IMR-90 (cell line): ENCODE results near the gene CYP27C1. TPM values are rescaled to one million over a fixed set of nuclear protein-coding genes. Genes with fewer than 3 reads are reported as not detected.

ENCODE experiments used
- ATAC-seq: fragments of 200-7000 bp; cut with Tn5 transposase; 2 replicates; pipeline ENCODE4 v1.9.1; 2020; ENCODE audit warnings: low read depth, mild to moderate bottlenecking, moderate library complexity
- BruUV-seq: library from RNA; stranded (reverse); fragments of 400-500 nt; replicated peaks from 2 replicates; lab custom pipeline; 2021; lab: Mats Ljungman, UMichigan
- CTCF ChIA-PET: fragments of 300-600 bp; formaldehyde crosslinking; extraction: SDS; loops from one replicate; lab custom pipeline; 2021; ENCODE audit warnings: antibody characterized with exemption; lab: Yijun Ruan, JAX
- POLR2A ChIA-PET: fragments of 300-600 bp; sonication (Branson Sonifier 250); formaldehyde crosslinking; loops from one replicate; lab custom pipeline; 2022; ENCODE audit warnings: antibody characterized with exemption; ENCODE audit not compliant: unreplicated experiment; lab: Charles Lee
- DNase-seq: peaks from one replicate; pipeline ENCODE4 v3.0.0; 2013
- H2AFZ ChIP-seq: replicated peaks from 2 replicates; pipeline ENCODE3; 2013; ENCODE audit warnings: low read length, mild to moderate bottlenecking; ENCODE audit not compliant: poor library complexity
- H2AK5ac ChIP-seq: 2 replicates; pipeline ENCODE4 v1.6.1; 2013; ENCODE audit warnings: low read depth, low read length, inconsistent platforms
- H2AK9ac ChIP-seq: replicated peaks from 2 replicates; pipeline ENCODE3; 2013; ENCODE audit warnings: mild to moderate bottlenecking, low read depth, low read length, moderate library complexity; ENCODE audit not compliant: poor library complexity
- H2BK120ac ChIP-seq: 2 replicates; pipeline ENCODE4 v1.6.1; 2013; ENCODE audit warnings: low read depth, low read length, inconsistent platforms
- H2BK15ac ChIP-seq: 3 replicates; pipeline ENCODE4 v1.6.1; 2013; ENCODE audit warnings: low read depth, low read length, inconsistent platforms
- H2BK20ac ChIP-seq: 2 replicates; pipeline ENCODE4 v1.6.1; 2013; ENCODE audit warnings: low read depth, mild to moderate bottlenecking, inconsistent platforms, low read length, moderate library complexity
- H2BK5ac ChIP-seq: 2 replicates; pipeline ENCODE4 v1.6.1; 2013; ENCODE audit warnings: mild to moderate bottlenecking, low read depth, low read length, inconsistent platforms; ENCODE audit not compliant: poor library complexity, severe bottlenecking
- H3K14ac ChIP-seq: replicated peaks from 2 replicates; pipeline ENCODE4 v1.6.1; 2013; ENCODE audit warnings: low read depth, low read length, inconsistent platforms
- H3K18ac ChIP-seq: 2 replicates; pipeline ENCODE4 v1.6.1; 2013; ENCODE audit warnings: low read depth, low read length, control low read depth
- H3K23ac ChIP-seq: 2 replicates; pipeline ENCODE4 v1.6.1; 2013; ENCODE audit warnings: low read depth, low read length, inconsistent platforms
- H3K27ac ChIP-seq: 2 replicates; pipeline ENCODE4 v1.5.1; 2013; ENCODE audit warnings: mild to moderate bottlenecking, control low read depth, low read length; ENCODE audit not compliant: insufficient read depth
- H3K27me3 ChIP-seq: 2 replicates; pipeline ENCODE4 v1.6.1; 2013; ENCODE audit warnings: low read length; ENCODE audit not compliant: control insufficient read depth, insufficient read depth
- H3K36me3 ChIP-seq: 2 replicates; pipeline ENCODE4 v1.6.1; 2013; ENCODE audit warnings: low read length, mixed read lengths; ENCODE audit not compliant: control insufficient read depth, insufficient read depth
- H3K4ac ChIP-seq: 2 replicates; pipeline ENCODE4 v1.6.1; 2013; ENCODE audit warnings: low read depth, low read length, inconsistent platforms
- H3K4me1 ChIP-seq: 2 replicates; pipeline ENCODE4 v1.6.1; 2013; ENCODE audit warnings: low read length, mixed read lengths; ENCODE audit not compliant: control insufficient read depth, insufficient read depth
- H3K4me2 ChIP-seq: 2 replicates; pipeline ENCODE4 v1.6.1; 2013; ENCODE audit warnings: low read depth, mild to moderate bottlenecking, control low read depth, low read length, moderate library complexity
- H3K4me3 ChIP-seq: 2 replicates; pipeline ENCODE4 v1.5.1; 2013; ENCODE audit warnings: low read depth, mild to moderate bottlenecking, control low read depth, low read length, moderate library complexity; ENCODE audit not compliant: insufficient read depth
- H3K56ac ChIP-seq: 2 replicates; pipeline ENCODE4 v1.6.1; 2013; ENCODE audit warnings: low read length, inconsistent platforms; ENCODE audit not compliant: insufficient read depth; ENCODE audit errors: extremely low read depth
- H3K79me1 ChIP-seq, 2 experiments: 2 replicates each; pipeline ENCODE4 v1.6.1; 2013; ENCODE audit warnings: low read length in 2 of 2, inconsistent platforms in 1 of 2, low read depth in 1 of 2
- H3K9ac ChIP-seq: 2 replicates; pipeline ENCODE4 v1.6.1; 2013; ENCODE audit warnings: low read depth, low read length, control low read depth
- H3K9me1 ChIP-seq: 2 replicates; pipeline ENCODE4 v1.6.1; 2013; ENCODE audit warnings: low read length, inconsistent platforms; ENCODE audit not compliant: insufficient read depth
- H3K9me3 ChIP-seq: 2 replicates; pipeline ENCODE4 v1.6.1; 2013; ENCODE audit warnings: low read length; ENCODE audit not compliant: control insufficient read depth, insufficient read depth
- H4K20me1 ChIP-seq: 2 replicates; pipeline ENCODE4 v1.6.1; 2013; ENCODE audit warnings: low read length, inconsistent platforms; ENCODE audit not compliant: insufficient read depth
- H4K5ac ChIP-seq: 2 replicates; pipeline ENCODE4 v1.6.1; 2013; ENCODE audit warnings: mild to moderate bottlenecking, low read depth, low read length, control low read depth
- H4K8ac ChIP-seq, 2 experiments: 2 replicates each; pipeline ENCODE4 v1.6.1; 2013; ENCODE audit warnings: low read depth in 2 of 2, low read length in 2 of 2, control low read depth in 1 of 2, inconsistent platforms in 1 of 2
- H4K91ac ChIP-seq: 2 replicates; pipeline ENCODE4 v1.6.1; 2013; ENCODE audit warnings: low read depth, low read length, inconsistent platforms; ENCODE audit not compliant: insufficient read depth
- BHLHE40 ChIP-seq: fragments of 150-350 bp; IDR thresholded peaks from 2 replicates; pipeline ENCODE4 v1.6.1; 2016; ENCODE audit warnings: mild to moderate bottlenecking, low read depth, low read length
- CEBPB ChIP-seq: IDR thresholded peaks from 2 replicates; pipeline ENCODE4 v1.6.1; 2012; ENCODE audit warnings: low read depth, low read length, improper control_type of control experiment
- CHD1 ChIP-seq: IDR thresholded peaks from 2 replicates; pipeline ENCODE4 v1.6.1; 2012; ENCODE audit warnings: low read depth, low read length, improper control_type of control experiment
- FOS ChIP-seq: fragments of 150-350 bp; IDR thresholded peaks from 2 replicates; pipeline ENCODE4 v1.6.1; 2016; ENCODE audit warnings: low read depth, low read length
- MAFK ChIP-seq: IDR thresholded peaks from 2 replicates; pipeline ENCODE4 v1.6.1; 2012; ENCODE audit warnings: low read depth, low read length, improper control_type of control experiment
- MAZ ChIP-seq: IDR thresholded peaks from 2 replicates; pipeline ENCODE4 v1.6.1; 2012; ENCODE audit warnings: low read depth, mild to moderate bottlenecking, low read length, improper control_type of control experiment, moderate library complexity, borderline replicate concordance
- MXI1 ChIP-seq: IDR thresholded peaks from 2 replicates; pipeline ENCODE4 v1.6.1; 2012; ENCODE audit warnings: low read depth, mild to moderate bottlenecking, low read length, moderate library complexity, borderline replicate concordance
- NFE2L2 ChIP-seq: fragments of 150-350 bp; IDR thresholded peaks from 2 replicates; pipeline ENCODE4 v1.6.1; 2016; ENCODE audit warnings: low read depth, mild to moderate bottlenecking, low read length
- POLR2A ChIP-seq: IDR thresholded peaks from 2 replicates; pipeline ENCODE4 v1.6.1; 2012; ENCODE audit warnings: mild to moderate bottlenecking, low read depth, low read length
- RAD21 ChIP-seq: IDR thresholded peaks from 2 replicates; pipeline ENCODE4 v1.6.1; 2012; ENCODE audit warnings: low read length, improper control_type of control experiment
- RCOR1 ChIP-seq: IDR thresholded peaks from 2 replicates; pipeline ENCODE4 v1.6.1; 2012; ENCODE audit warnings: mild to moderate bottlenecking, low read length, improper control_type of control experiment; ENCODE audit not compliant: insufficient replicate concordance
- RFX5 ChIP-seq: IDR thresholded peaks from 2 replicates; pipeline ENCODE4 v1.8.0; 2012; ENCODE audit warnings: low read depth, mild to moderate bottlenecking, low read length, moderate library complexity
- SMC3 ChIP-seq: fragments of 150-350 bp; IDR thresholded peaks from 2 replicates; pipeline ENCODE4 v1.6.1; 2016; ENCODE audit warnings: low read depth, mild to moderate bottlenecking, antibody characterized with exemption, low read length, moderate library complexity
- WGBS, 2 experiments: methylation state at CpG; one replicate each; pipeline versions ENCODE4 v1.1.5 to v1.1.7; 2013; ENCODE audit warnings: missing lambda C conversion rate in 2 of 2; ENCODE audit not compliant: insufficient read length in 1 of 2; ENCODE audit errors: extremely low coverage in 2 of 2; 5-methylcytosine and 5-hydroxymethylcytosine counted together
- dilution Hi-C: fragments of 300-500 bp; cut with HindIII; formaldehyde crosslinking; loops from one replicate; pipeline ENCODE4 v1.14.3; 2018; ENCODE audit warnings: low sequenced_read_pairs; ENCODE audit not compliant: unreplicated experiment
- in situ Hi-C: fragments of 300-500 bp; cut with MboI; formaldehyde crosslinking; loops from 3 replicates; pipeline ENCODE4 v1.14.3; 2019; ENCODE audit warnings: low sequenced_read_pairs, inconsistent platforms, mixed read lengths
- intact Hi-C: fragments of 100-400 bp; cut with micrococcal nuclease; formaldehyde crosslinking; loops from 2 replicates; pipeline ENCODE4 v1.10.0; 2022
- polyA plus RNA-seq, 3 experiments: library from polyadenylated mRNA; depleted of rRNA; stranded (reverse); fragments of >200 nt; gene quantifications; 2 replicates each; pipeline ENCODE4 v1.2.3, GENCODE V29; 2012; ENCODE audit warnings: low replicate concordance in 1 of 3
- total RNA-seq: library from RNA; depleted of rRNA; stranded (reverse); fragments of >200 nt; gene quantifications from 2 replicates; pipeline ENCODE4 v1.2.3, GENCODE V29; 2012
- TF ChIP-seq, protein P1 (sequence below): fragments of 150-350 bp; IDR thresholded peaks from 2 replicates; pipeline ENCODE4 v1.6.1; 2016; ENCODE audit warnings: low read depth, mild to moderate bottlenecking, low read length, moderate library complexity, borderline replicate concordance
- TF ChIP-seq, protein P2 (sequence below): fragments of 150-350 bp; IDR thresholded peaks from 2 replicates; pipeline ENCODE4 v1.6.1; 2017; ENCODE audit warnings: mild to moderate bottlenecking, antibody characterized with exemption, low read length, low read depth
- TF ChIP-seq, protein P3 (sequence below): conservative IDR thresholded peaks from 2 replicates; pipeline ENCODE4 v1.5.1; 2012; ENCODE audit warnings: mild to moderate bottlenecking, low read depth, low read length, improper control_type of control experiment

The CYP27C1 gene
- total and polyA plus RNA-seq, 2 of the 4 experiments (the other 2 are of a cell fraction), result not detected

- POLR2A ChIA-PET, result no interaction called here
- H3K27me3 ChIP-seq, result peaks cover 6% of the 10 kb centered on the region
- H3K9me1 ChIP-seq, result peaks cover 11% of the 10 kb centered on the region; the same call in 1 of the 2 replicates
- no peaks in the 10 kb centered on the region for H3K79me1 ChIP-seq
- H3K36me3 ChIP-seq, result no peaks in the 10 kb centered on the region
- H3K23ac ChIP-seq, result no peak overlapping the region
- no peak overlapping the region for H3K4ac ChIP-seq
- CTCF ChIA-PET, result no interaction called here
- no peak overlapping the region for H3K14ac ChIP-seq
- no peak overlapping the region for H2BK120ac ChIP-seq
- DNase-seq (no peak), ATAC-seq (no peak)
- H4K5ac ChIP-seq, result no peak overlapping the region
- H3K9me3 ChIP-seq, result no peaks in the 10 kb centered on the region
- H3K27ac ChIP-seq, result no peak overlapping the region
- H4K8ac ChIP-seq, result no peak overlapping the region
- H3K56ac ChIP-seq, result no peak overlapping the region
- H4K91ac ChIP-seq, result no peak overlapping the region
- BruUV-seq, result no TSS peak
- no peak overlapping the region for H2BK20ac ChIP-seq
- dilution Hi-C loops (no loop called here), intact Hi-C loops (no loop called here), in situ Hi-C loops (loop anchor here (10.0 kb wide), 1 partner anchor 115 kb away; no protein-coding TSS in a partner anchor)
- no peak overlapping the region for H2AK9ac ChIP-seq
- 100% methylated on average over 1 of the region's 3 CpGs; no CpG with 5 or more reads in 1 of the 2 experiments for WGBS, 2 experiments
- H3K18ac ChIP-seq, result no peak overlapping the region
- no peak for TF ChIP-seq FOS
- TF ChIP-seq RFX5, result no peak
- TF ChIP-seq CEBPB, result no peak
- TF ChIP-seq RAD21, result no peak
- TF ChIP-seq, protein P1, sequence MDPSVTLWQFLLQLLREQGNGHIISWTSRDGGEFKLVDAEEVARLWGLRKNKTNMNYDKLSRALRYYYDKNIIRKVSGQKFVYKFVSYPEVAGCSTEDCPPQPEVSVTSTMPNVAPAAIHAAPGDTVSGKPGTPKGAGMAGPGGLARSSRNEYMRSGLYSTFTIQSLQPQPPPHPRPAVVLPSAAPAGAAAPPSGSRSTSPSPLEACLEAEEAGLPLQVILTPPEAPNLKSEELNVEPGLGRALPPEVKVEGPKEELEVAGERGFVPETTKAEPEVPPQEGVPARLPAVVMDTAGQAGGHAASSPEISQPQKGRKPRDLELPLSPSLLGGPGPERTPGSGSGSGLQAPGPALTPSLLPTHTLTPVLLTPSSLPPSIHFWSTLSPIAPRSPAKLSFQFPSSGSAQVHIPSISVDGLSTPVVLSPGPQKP, result no peak
- no peak for TF ChIP-seq POLR2A
- TF ChIP-seq, protein P2, sequence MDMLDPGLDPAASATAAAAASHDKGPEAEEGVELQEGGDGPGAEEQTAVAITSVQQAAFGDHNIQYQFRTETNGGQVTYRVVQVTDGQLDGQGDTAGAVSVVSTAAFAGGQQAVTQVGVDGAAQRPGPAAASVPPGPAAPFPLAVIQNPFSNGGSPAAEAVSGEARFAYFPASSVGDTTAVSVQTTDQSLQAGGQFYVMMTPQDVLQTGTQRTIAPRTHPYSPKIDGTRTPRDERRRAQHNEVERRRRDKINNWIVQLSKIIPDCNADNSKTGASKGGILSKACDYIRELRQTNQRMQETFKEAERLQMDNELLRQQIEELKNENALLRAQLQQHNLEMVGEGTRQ, result no peak
- no peak for TF ChIP-seq MAFK
- no peak for TF ChIP-seq MXI1
- no peak for TF ChIP-seq SMC3
- no peak for TF ChIP-seq RCOR1
- no peak for TF ChIP-seq BHLHE40
- TF ChIP-seq CHD1, result no peak
- TF ChIP-seq NFE2L2, result no peak
- no peak for TF ChIP-seq MAZ
- TF ChIP-seq, protein P3, sequence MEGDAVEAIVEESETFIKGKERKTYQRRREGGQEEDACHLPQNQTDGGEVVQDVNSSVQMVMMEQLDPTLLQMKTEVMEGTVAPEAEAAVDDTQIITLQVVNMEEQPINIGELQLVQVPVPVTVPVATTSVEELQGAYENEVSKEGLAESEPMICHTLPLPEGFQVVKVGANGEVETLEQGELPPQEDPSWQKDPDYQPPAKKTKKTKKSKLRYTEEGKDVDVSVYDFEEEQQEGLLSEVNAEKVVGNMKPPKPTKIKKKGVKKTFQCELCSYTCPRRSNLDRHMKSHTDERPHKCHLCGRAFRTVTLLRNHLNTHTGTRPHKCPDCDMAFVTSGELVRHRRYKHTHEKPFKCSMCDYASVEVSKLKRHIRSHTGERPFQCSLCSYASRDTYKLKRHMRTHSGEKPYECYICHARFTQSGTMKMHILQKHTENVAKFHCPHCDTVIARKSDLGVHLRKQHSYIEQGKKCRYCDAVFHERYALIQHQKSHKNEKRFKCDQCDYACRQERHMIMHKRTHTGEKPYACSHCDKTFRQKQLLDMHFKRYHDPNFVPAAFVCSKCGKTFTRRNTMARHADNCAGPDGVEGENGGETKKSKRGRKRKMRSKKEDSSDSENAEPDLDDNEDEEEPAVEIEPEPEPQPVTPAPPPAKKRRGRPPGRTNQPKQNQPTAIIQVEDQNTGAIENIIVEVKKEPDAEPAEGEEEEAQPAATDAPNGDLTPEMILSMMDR, result no peak
- peaks cover 18% of the 10 kb centered on the region for H3K4me1 ChIP-seq
- no peak overlapping the region for H2BK15ac ChIP-seq
- no peak overlapping the region for H2AK5ac ChIP-seq
- H3K4me3 ChIP-seq, result no peak overlapping the region
- H4K20me1 ChIP-seq, result no peaks in the 10 kb centered on the region
- H2BK5ac ChIP-seq, result no peak overlapping the region
- H3K4me2 ChIP-seq, result no peak overlapping the region
- no peak overlapping the region for H2AFZ ChIP-seq
- H3K9ac ChIP-seq, result no peak overlapping the region
Observed at GRCh38 chr2:127179766-127180165, 40.3 kb downstream of the CYP27C1 start.
